ENCODE results near the gene KIF1B.

Gene KIF1B

GRCh38 chr1:10287023-10287645, 76.8 kb downstream of the KIF1B start:
- TF ChIP-seq TCF12 (IDR thresholded peaks at IDR 0.05; ENCODE audit: low read depth), result no peak
- no peak for TF ChIP-seq REST (IDR thresholded peaks at IDR 0.05; ENCODE audit: low read depth)
- no peak for TF ChIP-seq ZBTB7A (IDR thresholded peaks at IDR 0.05; ENCODE audit: low read depth)
- TF ChIP-seq CREB1 (IDR thresholded peaks at IDR 0.05; ENCODE audit: low read depth), result no peak
- no peak for TF ChIP-seq TEAD4 (IDR thresholded peaks at IDR 0.05)
- TF ChIP-seq TAF1 (IDR thresholded peaks at IDR 0.05; ENCODE audit: low read depth), result no peak
- no peak for TF ChIP-seq MAX (IDR thresholded peaks at IDR 0.05)
- TF ChIP-seq CEBPB (IDR thresholded peaks at IDR 0.05), result no peak
- TF ChIP-seq USF1 (IDR thresholded peaks at IDR 0.05), result no peak
- TF ChIP-seq NFIC (IDR thresholded peaks at IDR 0.05), result no peak
- no peak for TF ChIP-seq EGR1 (IDR thresholded peaks at IDR 0.05)
- TF ChIP-seq EP300 (IDR thresholded peaks at IDR 0.05; ENCODE audit: borderline replicate concordance), result no peak
- TF ChIP-seq YY1 (IDR thresholded peaks at IDR 0.05; ENCODE audit: low read depth), result no peak
- TF ChIP-seq FOXM1 (IDR thresholded peaks at IDR 0.05; ENCODE audit: borderline replicate concordance, low read depth), result no peak
- no peak for TF ChIP-seq RAD21 (IDR thresholded peaks at IDR 0.05; ENCODE audit: low read depth)

GRCh38 chr1:10288029-10288615, 77.8 kb downstream of the KIF1B start:
- no peak for TF ChIP-seq ZBTB7A (IDR thresholded peaks at IDR 0.05; ENCODE audit: low read depth)

GRCh38 chr1:10291705-10292104, 81.3 kb downstream of the KIF1B start:
- TF ChIP-seq FOXM1 (IDR thresholded peaks at IDR 0.05; ENCODE audit: borderline replicate concordance, low read depth) (no peak), CREB1 (IDR thresholded peaks at IDR 0.05; ENCODE audit: low read depth) (no peak), REST (IDR thresholded peaks at IDR 0.05; ENCODE audit: low read depth) (no peak), TEAD4 (IDR thresholded peaks at IDR 0.05) (no peak), EP300 (IDR thresholded peaks at IDR 0.05; ENCODE audit: borderline replicate concordance) (no peak), MAX (IDR thresholded peaks at IDR 0.05) (no peak)

GRCh38 chr1:10292188-10292587, 81.8 kb downstream of the KIF1B start:
- no peak for TF ChIP-seq ZBTB7A (IDR thresholded peaks at IDR 0.05; ENCODE audit: low read depth)

GRCh38 chr1:10295481-10296085, 85.2 kb downstream of the KIF1B start:
- no peak for TF ChIP-seq TAF1 (IDR thresholded peaks at IDR 0.05; ENCODE audit: low read depth)
- no peak for TF ChIP-seq REST (IDR thresholded peaks at IDR 0.05; ENCODE audit: low read depth)
- no peak for TF ChIP-seq TEAD4 (IDR thresholded peaks at IDR 0.05)
- no peak for TF ChIP-seq NFIC (IDR thresholded peaks at IDR 0.05)
- no peak for TF ChIP-seq YY1 (IDR thresholded peaks at IDR 0.05; ENCODE audit: low read depth)
- TF ChIP-seq FOXM1 (IDR thresholded peaks at IDR 0.05; ENCODE audit: borderline replicate concordance, low read depth), result no peak
- TF ChIP-seq MAX (IDR thresholded peaks at IDR 0.05), result no peak
- no peak for TF ChIP-seq USF1 (IDR thresholded peaks at IDR 0.05)
- TF ChIP-seq EGR1 (IDR thresholded peaks at IDR 0.05), result no peak
- TF ChIP-seq ZBTB7A (IDR thresholded peaks at IDR 0.05; ENCODE audit: low read depth), result no peak
- no peak for TF ChIP-seq RAD21 (IDR thresholded peaks at IDR 0.05; ENCODE audit: low read depth)
- TF ChIP-seq TCF12 (IDR thresholded peaks at IDR 0.05; ENCODE audit: low read depth), result no peak
- no peak for TF ChIP-seq CEBPB (IDR thresholded peaks at IDR 0.05)
- TF ChIP-seq EP300 (IDR thresholded peaks at IDR 0.05; ENCODE audit: borderline replicate concordance), result no peak
- TF ChIP-seq CREB1 (IDR thresholded peaks at IDR 0.05; ENCODE audit: low read depth), result no peak

Measured in Ishikawa (cell line).